Muscle layer of colon (tissue), 2 donors: ENCODE data around the gene DUS4L.

ENCODE experiments used
- H3K27ac ChIP-seq: one replicate; pipeline ENCODE4 v1.7.0; 2013; ENCODE audit warnings: low read depth, mild to moderate bottlenecking, low read length, moderate library complexity
- H3K27me3 ChIP-seq, 2 donors: one replicate each; pipeline ENCODE4 v1.7.0; 2013; ENCODE audit warnings: low read length in 2 of 2, mild to moderate bottlenecking in 2 of 2; ENCODE audit not compliant: insufficient read depth in 2 of 2, control insufficient read depth in 1 of 2
- H3K36me3 ChIP-seq: one replicate; pipeline ENCODE4 v1.7.0; 2013; ENCODE audit warnings: mild to moderate bottlenecking, low read length; ENCODE audit not compliant: insufficient read depth
- H3K4me1 ChIP-seq: one replicate; pipeline ENCODE4 v1.7.0; 2013; ENCODE audit warnings: mild to moderate bottlenecking, low read length; ENCODE audit not compliant: insufficient read depth
- H3K4me3 ChIP-seq, 2 donors: one replicate each; pipeline ENCODE4 v1.7.0; 2013; ENCODE audit warnings: low read length in 2 of 2, low read depth in 1 of 2, mild to moderate bottlenecking in 1 of 2, moderate library complexity in 1 of 2
- H3K9ac ChIP-seq: one replicate; pipeline ENCODE4 v1.7.0; 2013; ENCODE audit warnings: low read length
- H3K9me3 ChIP-seq: one replicate; pipeline ENCODE4 v1.7.0; 2013; ENCODE audit warnings: mild to moderate bottlenecking, low read length
- donor health status: abdominal sarcoma.
- donor health status: Adenocarcinoma of cecum.

DUS4L gene

DNA sequence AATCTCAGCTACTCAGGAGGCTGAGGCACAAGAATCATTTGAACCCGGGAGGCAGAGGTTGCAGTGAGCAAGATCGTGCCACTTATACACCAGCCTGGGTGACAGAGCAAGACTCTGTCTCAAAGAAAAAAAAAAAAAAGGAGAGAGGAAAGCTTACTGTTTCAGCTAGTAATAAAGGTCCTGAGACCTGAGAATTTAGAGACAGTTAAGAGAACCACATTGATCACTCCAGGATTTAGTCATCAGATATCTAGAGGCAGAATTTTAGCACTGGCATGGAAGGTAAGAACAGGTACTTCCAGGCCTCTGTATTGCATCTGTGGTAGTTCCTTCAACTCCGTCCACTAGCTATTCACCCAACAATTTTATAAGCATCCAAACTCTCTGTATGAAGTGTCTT, 7.9 kb upstream of the DUS4L start:
- no peaks in the 10 kb centered on the region for H3K4me1 ChIP-seq
- no peak overlapping the region for H3K27ac ChIP-seq
- peaks cover 16% of the 10 kb centered on the region for H3K36me3 ChIP-seq
- no peaks in the 10 kb centered on the region for H3K27me3 ChIP-seq
- no peak overlapping the region for H3K9ac ChIP-seq
- no peak overlapping the region for H3K4me3 ChIP-seq
- no peaks in the 10 kb centered on the region for H3K9me3 ChIP-seq

- H3K4me3 ChIP-seq, result no peak overlapping the region
- no peaks in the 10 kb centered on the region for H3K27me3 ChIP-seq
- H3K9me3 ChIP-seq, result no peaks in the 10 kb centered on the region
- no peak overlapping the region for H3K9ac ChIP-seq
- no peak overlapping the region for H3K27ac ChIP-seq
- peaks cover 17% of the 10 kb centered on the region for H3K4me1 ChIP-seq
- H3K36me3 ChIP-seq, result peaks cover 9% of the 10 kb centered on the region
Observed at GRCh38 chr7:107559864-107560263, 3.9 kb upstream of the DUS4L start.

- Histone ChIP-seq H3K4me3 (no peak overlapping the region), H3K9ac (no peak overlapping the region), H3K36me3 (peaks cover 7% of the 10 kb centered on the region), H3K9me3 (no peaks in the 10 kb centered on the region), H3K27me3 (no peaks in the 10 kb centered on the region), H3K4me1 (peaks cover 21% of the 10 kb centered on the region), H3K27ac (no peak overlapping the region)
Observed at GRCh38 chr7:107560898-107561516, 2.8 kb upstream of the DUS4L start.

- Histone ChIP-seq H3K4me1 (peaks cover 21% of the 10 kb centered on the region), H3K9me3 (no peaks in the 10 kb centered on the region), H3K27me3 (no peaks in the 10 kb centered on the region), H3K27ac (peak overlapping the region; percentile 93), H3K36me3 (no peaks in the 10 kb centered on the region), H3K9ac (peak overlapping the region; percentile 60), H3K4me3 (peak overlapping the region; percentile 95 to 96)
Observed at GRCh38 chr7:107563081-107563774, 543 bp upstream of the DUS4L start.

DNA sequence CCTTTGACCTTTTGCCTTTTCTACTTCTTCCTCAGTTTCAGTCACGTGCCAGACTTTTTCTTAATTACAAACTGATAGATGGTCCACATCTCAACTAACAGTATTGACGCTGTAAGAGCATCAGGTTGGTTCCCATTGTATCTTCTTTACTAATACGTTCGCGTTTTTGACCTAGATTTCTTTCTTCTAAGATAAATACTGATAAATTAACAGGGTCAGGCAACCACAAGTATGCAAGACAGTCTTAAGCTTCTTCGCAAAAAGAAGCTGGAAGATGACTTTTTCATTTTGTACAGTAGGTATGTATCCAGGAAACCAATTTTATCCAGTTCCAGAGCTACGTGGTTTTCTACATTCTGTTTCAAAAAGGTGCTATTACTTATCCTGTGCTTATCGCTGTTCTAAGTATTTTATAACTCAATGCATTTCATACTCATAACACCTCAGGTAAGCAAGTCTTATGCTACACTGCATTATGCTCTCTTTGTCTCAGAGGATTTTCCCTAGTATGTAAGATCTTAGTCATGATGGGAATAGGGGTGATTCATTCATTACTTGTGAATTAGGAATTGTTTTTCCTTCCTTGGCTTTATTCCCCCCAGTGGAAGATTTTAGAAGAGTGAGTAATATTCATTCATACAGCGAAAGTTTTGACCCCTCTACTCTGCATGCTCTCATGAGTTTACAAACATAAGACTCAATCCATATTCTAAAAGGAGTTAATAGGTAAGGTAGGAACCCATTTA, 955 bp downstream of the DUS4L start:
- H3K9me3 ChIP-seq, result no peaks in the 10 kb centered on the region
- no peaks in the 10 kb centered on the region for H3K27me3 ChIP-seq
- peak overlapping the region; percentile 95 to 96 for H3K4me3 ChIP-seq
- H3K27ac ChIP-seq, result peak overlapping the region; percentile 93
- H3K4me1 ChIP-seq, result peaks cover 21% of the 10 kb centered on the region
- H3K36me3 ChIP-seq, result no peaks in the 10 kb centered on the region
- peak overlapping the region; percentile 90 for H3K9ac ChIP-seq

GRCh38 chr7:107570298-107570697, 6.5 kb downstream of the DUS4L start:
- Histone ChIP-seq H3K4me3 (no peak overlapping the region), H3K36me3 (peaks cover 6% of the 10 kb centered on the region), H3K9ac (no peak overlapping the region), H3K9me3 (no peaks in the 10 kb centered on the region), H3K4me1 (no peaks in the 10 kb centered on the region), H3K27ac (no peak overlapping the region), H3K27me3 (no peaks in the 10 kb centered on the region)

DNA sequence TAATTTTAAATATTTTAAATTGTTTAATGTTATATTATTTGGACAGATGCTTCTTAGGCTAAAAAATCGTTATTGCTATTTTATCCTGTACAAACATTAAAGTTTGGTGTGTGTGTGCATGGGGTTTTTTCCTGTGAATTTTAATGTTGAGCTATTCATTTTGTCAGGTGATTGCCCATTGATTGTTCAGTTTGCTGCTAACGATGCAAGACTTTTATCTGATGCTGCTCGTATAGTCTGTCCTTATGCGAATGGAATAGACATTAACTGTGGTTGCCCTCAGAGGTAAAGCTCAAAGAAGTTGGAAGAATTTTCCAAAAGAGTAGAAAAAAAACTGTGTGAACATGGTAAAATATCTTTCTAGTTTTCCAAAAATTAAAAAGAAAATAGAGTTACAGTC, 9.8 kb downstream of the DUS4L start:
- H3K27me3 ChIP-seq, result no peaks in the 10 kb centered on the region
- no peak overlapping the region for H3K27ac ChIP-seq
- H3K36me3 ChIP-seq, result peaks cover 6% of the 10 kb centered on the region
- H3K4me1 ChIP-seq, result no peaks in the 10 kb centered on the region
- no peak overlapping the region for H3K4me3 ChIP-seq
- no peak overlapping the region for H3K9ac ChIP-seq
- H3K9me3 ChIP-seq, result no peaks in the 10 kb centered on the region

DNA sequence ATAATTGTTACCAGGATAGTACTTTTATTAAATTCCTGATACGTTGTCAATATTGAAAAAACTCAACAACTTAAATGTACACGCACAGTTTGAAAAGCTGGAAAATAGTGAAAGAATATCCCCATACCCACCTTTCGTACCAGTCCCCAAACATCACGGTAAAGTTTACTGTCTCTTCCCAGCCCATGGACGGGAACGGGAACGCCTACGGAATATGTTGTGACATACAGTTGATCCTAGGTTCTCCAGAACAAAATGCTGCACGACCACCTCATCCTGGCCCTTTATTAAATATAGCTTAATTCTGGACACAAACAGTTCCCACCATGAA, 15.7 kb downstream of the DUS4L start:
- peaks cover 6% of the 10 kb centered on the region for H3K36me3 ChIP-seq
- H3K9me3 ChIP-seq, result no peaks in the 10 kb centered on the region
- H3K27ac ChIP-seq, result peak overlapping the region; percentile 98

GRCh38 chr7:107579885-107580715, 16.3 kb downstream of the DUS4L start, which contains the start of gene BCAP29:
TSS of gene BCAP29 (plus strand) at chr7:107580246. CDS start at chr7:107580773, 527 bp downstream.
- peaks cover 10% of the 10 kb centered on the region for H3K36me3 ChIP-seq
- H3K9me3 ChIP-seq, result no peaks in the 10 kb centered on the region
- peak within 1 kb of the TSS; percentile 69 for H3K9ac ChIP-seq
- peaks cover 13% of the 10 kb centered on the region for H3K4me1 ChIP-seq
- no peaks in the 10 kb centered on the region for H3K27me3 ChIP-seq
- peak within 1 kb of the TSS; percentile 98 for H3K27ac ChIP-seq
- peak within 1 kb of the TSS; percentile 93 for H3K4me3 ChIP-seq

More for the DNA sequence above, 15.7 kb downstream of the DUS4L start:
- peak overlapping the region; percentile 93 for H3K4me3 ChIP-seq
- H3K4me1 ChIP-seq, result peaks cover 13% of the 10 kb centered on the region
- H3K27me3 ChIP-seq, result no peaks in the 10 kb centered on the region
- H3K9ac ChIP-seq, result peak overlapping the region; percentile 69

DNA sequence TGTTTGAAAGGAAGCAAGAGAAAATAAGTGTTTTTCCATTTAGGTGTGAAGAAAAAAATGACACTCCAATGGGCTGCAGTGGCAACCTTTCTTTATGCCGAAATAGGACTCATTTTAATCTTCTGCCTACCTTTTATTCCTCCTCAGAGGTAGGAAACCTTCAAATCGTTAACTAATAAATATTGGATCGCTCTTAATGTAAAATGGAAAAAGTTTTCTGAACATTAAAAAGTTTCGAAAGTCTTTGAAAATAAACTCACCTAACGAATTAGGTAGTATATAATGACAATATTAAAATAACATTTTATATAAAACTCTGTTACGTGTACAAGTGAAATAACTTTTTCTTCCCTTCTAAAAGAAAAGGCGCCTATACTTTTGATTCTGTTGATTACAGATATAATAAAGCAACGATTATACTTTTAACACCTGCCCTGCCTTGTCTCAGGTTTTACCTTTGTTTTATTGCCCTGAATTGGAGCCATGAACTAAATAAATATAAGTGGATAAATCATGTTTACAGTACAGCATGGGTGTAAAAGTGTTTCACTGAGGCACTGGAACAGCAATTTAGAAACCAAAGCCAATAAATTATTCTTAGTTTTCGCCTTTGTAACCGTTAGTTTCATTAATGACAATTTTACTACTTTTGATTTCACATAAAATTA, 17.1 kb downstream of the DUS4L start:
- peaks cover 13% of the 10 kb centered on the region for H3K4me1 ChIP-seq

More for the DNA sequence above, 17.1 kb downstream of the DUS4L start:
- no peaks in the 10 kb centered on the region for H3K27me3 ChIP-seq
- peaks cover 10% of the 10 kb centered on the region for H3K36me3 ChIP-seq
- H3K27ac ChIP-seq, result peak overlapping the region; percentile 98
- no peaks in the 10 kb centered on the region for H3K9me3 ChIP-seq
- H3K9ac ChIP-seq, result peak overlapping the region; percentile 69
- H3K4me3 ChIP-seq, result peak overlapping the region; percentile 93
